GM23338 (cell line): Measurements from ENCODE around the gene SPANXN1. TPM values are rescaled to one million over a fixed set of nuclear protein-coding genes. Genes with fewer than 3 reads are reported as not detected.

ENCODE experiments used
- ETS1 ChIP-seq: IDR thresholded peaks from 2 replicates; pipeline ENCODE4 v1.6.1; 2016; ENCODE audit warnings: antibody characterized with exemption
- EZH2 ChIP-seq: fragments of 200-600 bp; sonication (generic); IDR thresholded peaks from one replicate; pipeline ENCODE4 v1.8.0; 2017; ENCODE audit warnings: antibody characterized with exemption, mild to moderate bottlenecking, low read depth; ENCODE audit not compliant: unreplicated experiment
- EZH2phosphoT487 ChIP-seq: fragments of 200-600 bp; sonication (generic); IDR thresholded peaks from one replicate; pipeline ENCODE4 v1.8.1; 2018; ENCODE audit warnings: antibody characterized with exemption; ENCODE audit not compliant: unreplicated experiment
- NANOG ChIP-seq: IDR thresholded peaks from 2 replicates; pipeline ENCODE4 v1.6.1; 2016; ENCODE audit warnings: antibody characterized with exemption, borderline replicate concordance
- POLR2AphosphoS5 ChIP-seq: IDR thresholded peaks from 2 replicates; pipeline ENCODE4 v1.6.1; 2016; ENCODE audit warnings: antibody characterized with exemption, low read depth
- ZNF114 ChIP-seq: fragments of 250-450 bp; sonication (Bioruptor Pico); IDR thresholded peaks from 2 replicates; pipeline ENCODE4 v1.5.0; 2020; ENCODE audit warnings: mild to moderate bottlenecking, moderate library complexity
- ZNF331 ChIP-seq: fragments of 250-450 bp; sonication (Bioruptor Pico); IDR thresholded peaks from 2 replicates; pipeline ENCODE4 v1.5.0; 2020; ENCODE audit warnings: low read depth, mild to moderate bottlenecking, moderate library complexity
- ZNF462 ChIP-seq: fragments of 250-450 bp; sonication (Bioruptor Pico); IDR thresholded peaks from 2 replicates; pipeline ENCODE4 v1.5.0; 2020; ENCODE audit warnings: mild to moderate bottlenecking, moderate library complexity
- polyA plus RNA-seq: library from polyadenylated mRNA; unstranded; fragments of >200 nt; fragmentation: Nextera tagmentation; extraction: Ambion mirVana; gene quantifications from 2 replicates; pipeline ENCODE4 v1.2.1, GENCODE V29; 2016
- total RNA-seq: library from RNA; depleted of rRNA; stranded (reverse); fragments of >200 nt; shearing (Covaris generic); gene quantifications from 2 replicates; pipeline ENCODE4 v1.2.3, GENCODE V29; 2014

The SPANXN1 gene
- total and polyA plus RNA-seq, 2 experiments from 2014 or later, result not detected

- TF ChIP-seq ETS1 (no peak), ZNF114 (CRISPR knock-in tag) (no peak), EZH2phosphoT487 (no peak), NANOG (no peak), EZH2 (no peak), ZNF331 (CRISPR knock-in tag) (no peak), ZNF462 (CRISPR knock-in tag) (no peak), POLR2AphosphoS5 (no peak)
Observed at GRCh38 chrX:145292218-145292617, 44.9 kb downstream of the SPANXN1 start (continued).
